Right atrium auricular region (tissue), 2 donors: ENCODE results near the gene RTL3. TPM values are rescaled to one million over a fixed set of nuclear protein-coding genes. Genes with fewer than 3 reads are reported as not detected.

Experiments used
- DNase-seq: peaks from one replicate; pipeline ENCODE4 v3.0.0-alpha.2; 2019; ENCODE audit warnings: low spot score
- H3K27ac ChIP-seq, 2 donors: fragments of 200-600 bp; sonication (generic); 1 replicate in 1 of 2; 2 replicates in 1 of 2; pipeline ENCODE4 v1.5.1; 2016 to 2019
- H3K27me3 ChIP-seq, 2 donors: fragments of 200-600 bp; sonication (generic); one replicate each; pipeline versions ENCODE4 v1.5.1 to v1.6.0; 2017 to 2019
- H3K36me3 ChIP-seq: fragments of 200-600 bp; sonication (generic); one replicate; pipeline ENCODE4 v1.5.1; 2016
- H3K4me1 ChIP-seq, 2 donors: fragments of 200-600 bp; sonication (generic); one replicate each; pipeline versions ENCODE4 v1.5.1 to v1.6.0; 2017 to 2019
- H3K4me3 ChIP-seq, 2 donors: fragments of 200-600 bp; sonication (generic); 1 replicate in 1 of 2; 2 replicates in 1 of 2; pipeline ENCODE4 v1.5.1; 2017 to 2019; ENCODE audit warnings: mild to moderate bottlenecking in 1 of 2, moderate library complexity in 1 of 2
- H3K9me3 ChIP-seq, 2 donors: fragments of 200-600 bp; sonication (generic); one replicate each; pipeline ENCODE4 v1.5.1; 2019
- CTCF ChIP-seq, 2 donors: fragments of 200-600 bp; sonication (generic); IDR thresholded peaks; one replicate each; pipeline ENCODE4 v1.5.1; 2019; ENCODE audit warnings: antibody characterized with exemption in 2 of 2
- total RNA-seq, 2 donors: library from RNA; depleted of rRNA; stranded (reverse); fragments of >200 nt; gene quantifications; one replicate each; pipeline ENCODE4 v1.1.0, GENCODE V29; 2016

The RTL3 gene
- total RNA-seq, 2 donors from 2014 or later, result 0.30 to 0.55 TPM

DNA sequence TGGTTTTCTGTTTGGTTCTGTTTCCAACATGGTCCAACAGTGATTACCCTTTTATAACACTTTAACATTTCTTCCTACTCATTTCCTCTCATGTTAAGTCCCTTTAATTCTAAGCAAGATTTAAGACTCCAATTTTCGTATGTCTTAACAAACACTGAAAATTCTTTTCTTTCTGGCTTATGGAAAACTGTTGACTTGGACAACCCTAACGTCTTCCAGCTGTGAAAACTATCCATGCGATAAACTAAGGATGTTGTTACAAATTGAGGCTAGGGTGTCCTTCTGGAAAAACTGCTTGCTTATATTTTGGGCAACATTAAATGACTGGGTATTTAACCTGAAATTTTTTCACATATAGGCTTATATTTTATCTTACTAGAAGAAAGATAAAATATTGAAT is 33.9 kb upstream of the RTL3 start:
- Histone ChIP-seq H3K27me3 (no peaks in the 10 kb centered on the region), H3K27ac (no peak overlapping the region), H3K9me3 (no peaks in the 10 kb centered on the region), H3K4me3 (no peak overlapping the region), H3K4me1 (no peaks in the 10 kb centered on the region), H3K36me3 (no peaks in the 10 kb centered on the region)
- DNase-seq, result no peak
- no peak for TF ChIP-seq CTCF (IDR thresholded peaks at IDR 0.05)

DNA sequence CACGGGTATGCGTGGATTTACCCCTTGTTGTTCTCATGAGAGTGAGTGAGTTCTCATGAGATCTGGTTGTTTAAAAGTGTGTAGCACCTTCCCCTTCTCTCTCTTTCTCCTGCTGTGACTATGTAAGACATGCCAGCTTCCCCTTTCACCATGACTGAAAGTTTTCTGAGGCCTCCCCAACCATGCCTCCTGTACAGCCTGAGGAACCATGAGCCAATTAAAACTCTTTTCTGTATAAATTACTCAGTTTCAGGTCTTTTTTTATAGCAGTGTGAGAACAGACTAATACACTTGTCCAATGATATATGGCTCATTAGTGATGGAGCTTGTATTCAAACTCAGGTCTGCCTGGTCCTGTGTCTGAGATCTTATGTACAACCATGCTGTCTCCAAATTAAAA is 28.5 kb upstream of the RTL3 start:
- Histone ChIP-seq H3K4me3 (no peak overlapping the region), H3K4me1 (no peaks in the 10 kb centered on the region), H3K36me3 (no peaks in the 10 kb centered on the region), H3K9me3 (no peaks in the 10 kb centered on the region), H3K27me3 (no peaks in the 10 kb centered on the region), H3K27ac (no peak overlapping the region)
- no peak for TF ChIP-seq CTCF (IDR thresholded peaks at IDR 0.05)
- no peak for DNase-seq

GRCh38 chrX:78673246-78673645 is 14.1 kb upstream of the RTL3 start:
- DNase-seq, result no peak
- H3K4me3 ChIP-seq, result no peak overlapping the region
- TF ChIP-seq CTCF (IDR thresholded peaks at IDR 0.05), result no peak
- H3K27me3 ChIP-seq, result no peaks in the 10 kb centered on the region
- no peaks in the 10 kb centered on the region for H3K36me3 ChIP-seq
- no peaks in the 10 kb centered on the region for H3K9me3 ChIP-seq
- no peaks in the 10 kb centered on the region for H3K4me1 ChIP-seq
- no peak overlapping the region for H3K27ac ChIP-seq

DNA sequence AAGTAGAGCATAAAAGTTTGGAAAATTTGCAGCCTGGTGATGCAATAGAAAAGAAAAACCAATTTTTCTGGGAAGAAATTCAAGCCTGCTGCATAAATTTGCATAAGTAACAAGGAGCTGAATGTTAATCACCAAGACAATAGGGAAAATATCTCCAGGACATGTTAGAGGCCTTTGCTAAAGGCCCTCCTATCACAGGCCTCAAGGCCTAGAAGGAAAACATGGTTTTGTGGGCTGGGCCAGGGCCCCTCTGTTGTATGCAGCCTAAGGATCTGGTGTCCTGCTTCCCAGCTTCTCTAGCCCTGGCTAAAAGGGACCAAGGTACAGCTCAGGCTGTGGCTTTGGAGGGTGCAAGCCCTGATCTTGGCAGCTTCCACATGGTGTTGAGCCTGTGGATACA is 6.2 kb upstream of the RTL3 start:
- TF ChIP-seq CTCF (IDR thresholded peaks at IDR 0.05), result no peak
- no peaks in the 10 kb centered on the region for H3K9me3 ChIP-seq
- no peak overlapping the region for H3K27ac ChIP-seq
- no peaks in the 10 kb centered on the region for H3K36me3 ChIP-seq
- no peaks in the 10 kb centered on the region for H3K27me3 ChIP-seq
- DNase-seq, result no peak
- H3K4me3 ChIP-seq, result no peak overlapping the region
- no peaks in the 10 kb centered on the region for H3K4me1 ChIP-seq

GRCh38 chrX:78661836-78662235 is 2.7 kb upstream of the RTL3 start:
- Histone ChIP-seq H3K27ac (no peak overlapping the region), H3K36me3 (no peaks in the 10 kb centered on the region), H3K4me1 (no peaks in the 10 kb centered on the region), H3K4me3 (no peak overlapping the region), H3K9me3 (no peaks in the 10 kb centered on the region), H3K27me3 (no peaks in the 10 kb centered on the region)
- DNase-seq, result no peak
- no peak for TF ChIP-seq CTCF (IDR thresholded peaks at IDR 0.05)

DNA sequence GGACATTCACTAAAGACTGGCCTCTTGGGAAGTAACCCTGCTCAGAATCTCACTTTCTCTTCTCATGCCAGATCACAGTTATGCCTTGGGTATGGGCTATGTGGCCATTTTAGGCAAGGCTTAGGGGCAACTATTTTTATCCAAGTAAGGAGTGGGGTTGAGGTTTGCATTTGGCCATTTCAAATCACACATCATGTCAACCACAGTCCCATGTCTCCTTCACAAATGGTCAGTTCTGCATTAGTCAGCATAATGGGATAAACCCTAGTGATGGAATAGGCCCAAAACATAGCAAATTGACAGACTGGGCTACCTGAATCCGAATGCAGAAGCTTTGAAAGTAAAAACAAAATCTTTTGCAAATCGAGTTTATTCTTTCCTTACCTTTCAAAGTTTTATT is 827 bp upstream of the RTL3 start:
- Histone ChIP-seq H3K27me3 (no peaks in the 10 kb centered on the region), H3K27ac (no peak overlapping the region), H3K36me3 (no peaks in the 10 kb centered on the region), H3K4me3 (no peak overlapping the region), H3K9me3 (no peaks in the 10 kb centered on the region), H3K4me1 (no peaks in the 10 kb centered on the region)
- no peak for DNase-seq
- no peak for TF ChIP-seq CTCF (IDR thresholded peaks at IDR 0.05)
